Activated CD8-positive, alpha-beta memory T cell treated with anti-CD3 and anti-CD28 coated beads, Interleukin-2, amount 50 U/mL, for 1 hour (primary cell): Measurements from ENCODE around the gene STPG4.
"Not testable (repeated sequence)": the region's sequence is repeated elsewhere in the genome, so short reads cannot be mapped to it uniquely, and the experiment has no call there.

ENCODE experiments used
- DNase-seq: peaks from one replicate; pipeline ENCODE4 v3.0.0-alpha.2; 2020; ENCODE audit errors: extremely low read depth

Gene STPG4

DNA sequence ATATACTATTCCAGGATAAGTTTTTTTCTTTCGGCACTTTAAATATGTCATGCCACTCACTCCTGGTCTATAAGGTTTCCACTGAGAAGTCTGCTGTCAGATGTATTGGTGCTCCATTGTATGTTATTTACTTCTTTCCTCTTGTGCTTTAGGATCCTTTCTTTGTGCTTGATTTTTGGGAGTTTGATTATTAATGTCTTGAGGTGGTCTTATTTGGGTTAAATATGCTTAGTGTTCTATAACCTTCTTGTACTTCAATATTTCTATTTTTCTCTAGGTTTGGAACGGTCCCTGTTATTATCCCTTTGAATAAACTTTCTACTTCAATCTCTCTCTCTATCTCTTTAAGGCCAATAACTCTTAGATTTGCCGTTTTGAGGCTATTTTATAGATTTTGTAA is 28.3 kb downstream of the STPG4 start:
- DNase-seq = no peak

DNA sequence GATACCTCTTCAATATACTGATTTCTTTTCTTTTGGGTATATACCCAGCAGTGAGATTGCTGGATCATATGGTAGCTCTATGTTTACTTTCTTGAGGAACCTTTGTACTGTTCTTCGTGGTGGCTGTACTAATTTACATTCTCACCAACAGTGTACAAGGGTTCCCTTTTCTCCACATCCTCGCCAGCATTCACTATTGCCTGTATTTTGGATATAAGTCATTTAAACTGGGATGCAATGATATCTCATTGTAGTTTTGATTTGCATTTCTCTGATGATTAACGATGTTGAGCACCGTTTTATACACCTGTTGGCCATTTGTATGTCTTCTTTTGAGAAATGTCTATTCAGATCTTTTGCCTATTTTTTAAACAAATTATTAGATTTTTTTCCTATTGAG is 30.4 kb downstream of the STPG4 start:
- DNase-seq = not testable (repeated sequence)

DNA sequence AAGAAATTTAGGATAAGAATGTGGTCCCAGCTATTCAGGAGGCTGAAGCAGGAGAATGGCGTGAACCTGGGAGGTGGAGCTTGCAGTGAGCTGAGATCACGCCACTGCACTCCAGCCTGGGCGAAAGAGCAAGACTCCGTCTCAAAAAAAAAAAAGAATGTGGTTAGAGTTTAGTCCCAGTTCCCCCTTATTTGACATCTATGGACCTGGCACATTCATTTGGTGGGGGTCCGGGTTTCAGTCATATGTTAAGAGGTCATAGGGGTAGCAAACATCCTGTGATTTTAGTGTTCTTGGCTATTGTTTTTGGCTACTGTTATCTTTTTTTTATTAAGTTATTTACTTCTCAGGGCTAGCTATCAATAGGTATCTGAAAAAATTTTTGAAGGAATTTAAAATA is 34.7 kb downstream of the STPG4 start:
- DNase-seq = not testable (repeated sequence)

DNA sequence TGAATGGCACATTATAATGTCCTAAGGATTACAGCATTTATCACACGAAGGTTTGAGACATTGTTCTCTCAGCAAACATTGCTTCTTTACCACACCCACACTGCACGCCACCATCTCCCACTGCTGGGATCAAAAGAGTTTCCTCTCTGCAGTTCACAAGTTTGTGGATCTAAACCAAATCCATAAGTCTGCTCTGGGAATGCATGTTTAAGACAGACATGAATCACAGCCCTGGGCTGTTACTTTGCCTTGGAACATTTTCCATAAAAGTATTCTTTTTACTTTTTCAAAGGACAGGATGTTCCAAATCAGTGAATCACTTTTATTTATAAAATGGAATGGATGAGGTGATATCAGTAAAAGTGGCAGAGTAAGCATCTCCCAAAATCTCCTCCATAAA is 36.1 kb downstream of the STPG4 start:
- DNase-seq = no peak

DNA sequence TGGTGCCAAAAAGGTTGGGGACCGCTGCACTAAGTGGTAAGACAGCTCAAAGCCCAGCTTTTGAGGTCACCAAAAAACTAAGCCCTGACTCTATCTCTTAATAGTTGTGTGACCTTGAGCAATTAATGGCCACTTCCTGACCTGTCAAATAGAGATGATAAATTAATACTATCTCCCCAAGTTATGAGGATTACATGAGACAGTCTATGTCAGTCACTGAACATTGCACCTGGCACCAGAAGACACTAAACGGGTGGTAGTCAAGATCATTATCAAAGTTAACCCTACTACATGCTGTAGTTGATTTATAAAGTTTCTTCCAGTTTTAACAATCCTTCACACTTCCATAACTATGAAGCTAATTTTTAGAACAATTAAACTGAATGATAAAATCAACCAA is 36.5 kb downstream of the STPG4 start:
- no peak for DNase-seq

DNA sequence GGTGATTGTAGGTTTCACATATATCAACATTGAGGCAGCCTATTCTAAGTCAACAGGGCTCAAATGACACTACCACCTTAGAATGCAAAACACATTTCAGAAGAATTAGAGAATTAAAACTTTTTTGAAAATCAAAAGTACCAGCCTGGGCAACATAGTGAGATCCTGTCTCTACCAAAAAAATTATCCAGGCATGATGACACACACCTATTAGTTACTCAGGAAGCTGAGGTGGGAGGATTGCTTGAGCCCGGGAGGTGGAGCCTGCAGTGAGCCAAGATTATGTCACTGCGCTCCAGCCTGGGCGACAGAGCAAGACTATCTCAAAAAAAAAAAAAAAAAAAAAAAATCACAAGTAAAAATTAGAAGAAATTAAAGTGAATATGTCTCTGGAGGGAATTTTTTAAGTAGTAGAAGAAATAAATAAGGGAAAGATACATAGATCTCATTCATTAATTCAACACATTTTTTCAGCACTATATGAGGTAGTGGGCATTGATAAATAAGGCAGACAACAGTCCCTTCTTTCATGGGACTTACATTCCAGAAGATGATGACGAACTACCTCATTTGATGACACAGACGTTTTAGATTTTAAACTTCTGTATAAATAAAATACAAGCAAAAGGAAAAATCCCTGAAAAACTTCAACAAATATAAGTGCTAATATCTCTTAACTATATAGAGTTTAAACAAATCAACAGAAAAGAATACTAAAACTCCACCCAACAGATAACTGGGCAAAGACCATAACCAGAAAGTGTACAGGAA is 42.3 kb downstream of the STPG4 start:
- DNase-seq = no peak

DNA sequence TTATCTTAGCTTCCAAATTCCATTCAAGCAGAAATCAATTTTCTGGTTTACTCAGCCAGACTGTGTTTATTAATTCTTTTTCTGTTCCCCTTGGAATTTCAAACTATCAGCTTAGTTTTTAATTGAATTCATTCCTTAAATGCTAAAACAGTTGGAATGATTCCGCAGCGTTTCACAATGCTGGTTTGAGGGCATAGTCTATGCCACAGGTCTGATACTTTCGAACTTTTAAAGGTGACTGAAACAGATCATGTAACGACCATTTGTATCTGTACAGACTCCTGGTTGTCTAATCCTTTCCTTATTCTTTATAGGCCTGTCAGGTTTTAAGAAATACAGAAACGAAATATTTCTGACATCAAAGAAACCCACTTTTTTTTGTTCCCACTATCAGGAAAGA is 45.4 kb downstream of the STPG4 start:
- no peak for DNase-seq

DNA sequence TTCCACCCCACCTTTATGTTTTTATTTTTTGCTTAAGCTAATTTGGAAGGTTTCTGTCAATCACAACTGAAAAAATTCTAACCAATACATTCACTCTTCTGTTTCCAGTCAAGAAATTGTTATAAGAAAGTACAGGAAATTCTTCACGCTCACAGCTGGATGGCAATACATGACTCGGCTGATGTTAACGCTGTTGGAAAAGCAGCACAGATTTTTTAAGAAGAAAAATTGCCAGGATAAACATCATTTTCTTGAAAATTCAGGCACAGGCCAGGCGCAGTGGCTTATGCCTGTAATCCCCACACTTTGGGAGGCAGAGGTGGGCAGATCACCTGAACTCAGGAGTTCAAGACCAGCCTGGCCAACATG is 46.1 kb downstream of the STPG4 start:
- DNase-seq = no peak

DNA sequence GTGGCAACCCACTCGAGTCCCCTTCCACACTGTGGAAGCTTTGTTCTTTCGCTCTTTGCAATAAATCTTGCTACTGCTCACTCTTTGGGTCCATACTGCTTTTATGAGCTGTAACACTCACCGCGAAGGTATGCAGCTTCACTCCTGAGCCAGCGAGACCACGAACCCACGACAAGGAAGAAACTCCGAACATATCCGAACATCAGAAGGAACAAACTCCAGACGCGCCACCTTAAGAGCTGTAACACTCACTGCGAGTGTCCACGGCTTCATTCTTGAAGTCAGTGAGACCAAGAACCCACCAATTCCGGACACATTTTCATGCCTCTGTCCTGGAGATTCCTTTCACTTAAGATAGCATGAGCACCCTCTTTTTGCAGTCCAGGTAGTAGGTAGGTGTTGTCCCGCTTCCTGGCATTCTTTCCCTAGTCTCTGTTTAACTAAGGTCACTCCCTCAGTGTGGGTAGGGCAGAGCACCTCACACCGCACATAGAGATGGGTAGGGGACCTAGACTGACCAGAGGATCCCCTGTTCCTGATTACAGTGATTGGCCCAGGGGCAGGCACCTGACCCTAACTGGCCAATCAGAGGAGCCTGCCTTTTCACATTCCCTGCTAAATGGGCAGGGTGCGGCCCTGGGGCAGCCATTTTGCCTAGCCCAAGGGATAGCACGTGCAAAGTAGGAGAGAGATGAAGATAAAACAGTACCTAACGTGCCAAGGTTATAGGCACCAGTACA is 46.7 kb downstream of the STPG4 start:
- DNase-seq = not testable (repeated sequence)

DNA sequence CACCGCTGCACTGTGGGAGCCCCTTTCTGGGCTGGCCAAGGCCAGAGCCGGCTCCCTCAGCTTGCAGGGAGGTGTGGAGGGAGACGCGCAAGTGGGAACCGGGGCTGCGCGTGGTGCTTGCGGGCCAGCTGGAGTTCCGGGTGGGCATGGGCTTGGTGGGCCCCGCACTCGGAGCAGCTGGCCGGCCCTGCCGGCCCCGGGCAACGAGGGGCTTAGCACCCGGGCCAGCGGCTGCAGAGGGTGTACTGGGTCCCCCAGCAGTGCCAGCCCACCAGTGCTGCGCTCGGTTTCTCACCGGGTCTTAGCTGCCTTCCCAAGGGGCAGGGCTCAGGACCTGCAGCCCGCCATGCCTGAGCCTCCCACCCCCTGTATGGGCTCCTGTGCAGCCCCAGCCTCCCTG is 47.9 kb downstream of the STPG4 start:
- not testable (repeated sequence) for DNase-seq

DNA sequence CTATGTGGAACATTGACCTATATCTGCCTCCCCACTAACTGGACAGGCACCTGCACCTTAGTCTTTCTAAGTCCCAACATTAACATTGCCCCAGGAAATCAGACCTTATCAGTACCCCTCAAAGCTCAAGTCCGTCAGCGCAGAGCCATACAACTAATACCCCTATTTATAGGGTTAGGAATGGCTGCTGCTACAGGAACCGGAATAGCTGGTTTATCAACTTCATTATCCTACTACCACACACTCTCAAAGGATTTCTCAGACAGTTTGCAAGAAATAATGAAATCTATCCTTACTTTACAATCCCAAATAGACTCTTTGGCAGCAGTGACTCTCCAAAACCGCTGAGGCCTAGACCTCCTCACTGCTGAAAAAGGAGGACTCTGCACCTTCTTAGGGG is 48.9 kb downstream of the STPG4 start:
- DNase-seq = not testable (repeated sequence)

DNA sequence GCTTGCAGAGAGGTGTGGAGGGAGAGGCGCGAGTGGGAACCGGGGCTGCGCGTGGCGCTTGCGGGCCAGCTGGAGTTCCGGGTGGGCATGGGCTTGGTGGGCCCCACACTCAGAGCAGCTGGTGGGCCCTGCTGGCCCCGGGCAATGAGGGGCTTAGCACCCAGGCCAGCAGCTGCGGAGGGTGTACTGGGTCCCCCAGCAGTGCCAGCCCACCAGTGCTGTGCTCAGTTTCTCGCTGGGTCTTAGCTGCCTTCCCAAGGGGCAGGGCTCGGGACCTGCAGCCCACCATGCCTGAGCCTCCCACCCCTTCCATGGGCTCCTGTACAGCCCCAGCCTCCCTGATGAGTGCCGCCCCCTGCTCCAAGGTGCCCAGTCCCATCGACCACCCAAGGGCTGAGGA is 55.4 kb downstream of the STPG4 start:
- DNase-seq = not testable (repeated sequence)

DNA sequence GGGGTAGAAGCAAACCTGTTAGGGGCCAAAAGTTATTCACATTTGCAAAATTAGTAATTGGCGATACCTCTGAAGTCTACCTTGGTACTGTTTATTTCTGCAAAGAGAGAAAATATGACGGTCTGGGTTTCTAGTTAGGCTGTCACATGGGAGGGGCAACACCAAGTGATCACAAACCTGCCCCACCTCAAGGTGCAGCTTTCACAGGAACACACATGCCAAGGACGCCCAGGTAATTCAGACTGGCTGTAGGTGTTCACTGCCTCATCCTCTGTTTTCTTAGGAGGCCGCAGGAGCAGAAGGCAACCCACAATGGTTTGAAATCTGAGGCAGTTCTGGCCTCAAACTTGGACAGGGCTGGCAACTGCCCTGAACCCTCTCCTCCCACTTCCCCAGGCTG is 56.2 kb downstream of the STPG4 start:
- DNase-seq = no peak

DNA sequence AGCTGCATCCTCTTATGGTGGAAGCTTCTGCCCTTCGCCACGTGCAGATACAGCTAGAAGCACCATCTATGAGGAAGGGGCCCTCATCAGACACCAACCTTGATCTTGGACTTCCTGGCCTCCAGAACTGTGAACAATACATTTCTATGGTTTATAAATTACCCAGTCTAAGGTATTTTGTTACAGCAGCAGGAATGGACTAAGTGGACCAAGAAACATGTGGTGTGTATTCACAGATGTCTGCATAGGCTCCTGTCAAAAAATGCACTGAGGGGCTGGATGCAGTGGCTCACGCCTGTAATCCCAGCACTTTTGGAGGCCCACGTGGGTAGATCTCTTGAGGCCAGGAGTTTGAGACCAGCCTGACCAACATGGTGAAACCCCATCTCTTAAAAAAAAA is 57.5 kb downstream of the STPG4 start:
- no peak for DNase-seq

DNA sequence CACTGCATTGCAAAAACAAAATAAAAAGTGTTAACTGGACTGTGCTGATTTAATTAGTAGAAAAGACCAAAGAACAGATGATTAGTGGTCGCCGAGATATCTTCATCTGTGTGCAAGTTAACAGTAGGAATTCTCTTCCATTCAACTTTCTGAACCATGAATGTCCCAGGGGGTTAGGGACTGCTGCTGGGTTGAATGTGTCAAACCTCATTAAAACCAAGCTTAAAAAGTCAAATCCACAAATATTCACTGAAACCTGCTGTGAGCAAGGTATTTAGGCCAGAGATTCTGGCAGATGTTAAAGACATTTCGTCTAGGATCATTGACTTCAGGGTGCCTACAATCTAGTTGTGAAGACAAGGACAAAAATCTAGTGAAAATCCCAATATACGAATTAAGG is 58.7 kb downstream of the STPG4 start:
- no peak for DNase-seq

DNA sequence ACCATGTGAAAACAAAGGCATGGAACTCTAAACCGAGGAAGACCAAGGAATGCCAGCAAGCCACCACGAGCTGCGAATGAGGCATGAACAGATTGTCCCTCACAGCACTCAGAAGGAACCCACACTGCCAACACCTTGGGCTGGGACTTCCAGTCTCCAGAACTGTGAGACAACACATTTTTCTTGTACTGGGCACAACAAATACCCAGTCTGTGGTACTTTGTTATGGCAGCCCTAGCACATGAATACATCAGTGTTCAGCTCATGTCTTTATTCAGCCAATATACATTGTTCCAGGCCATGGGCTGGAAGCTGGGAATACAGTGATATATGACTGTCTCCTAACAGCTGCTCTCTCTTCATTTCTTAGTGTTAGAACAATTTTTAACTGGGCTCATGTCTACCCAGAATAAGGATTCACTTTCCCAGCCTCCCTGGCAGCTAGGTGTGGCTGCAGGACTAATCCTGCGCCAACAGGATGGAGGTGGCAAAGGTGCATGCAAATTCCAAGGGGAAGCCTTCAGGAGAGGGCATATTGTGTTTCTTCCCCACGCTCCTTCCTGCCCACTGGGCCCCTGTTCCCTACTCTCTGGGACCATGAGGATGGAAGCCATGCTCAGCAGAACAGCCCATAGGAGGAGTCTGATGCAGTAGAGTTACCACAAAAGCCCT is 59.6 kb downstream of the STPG4 start:
- no peak for DNase-seq

DNA sequence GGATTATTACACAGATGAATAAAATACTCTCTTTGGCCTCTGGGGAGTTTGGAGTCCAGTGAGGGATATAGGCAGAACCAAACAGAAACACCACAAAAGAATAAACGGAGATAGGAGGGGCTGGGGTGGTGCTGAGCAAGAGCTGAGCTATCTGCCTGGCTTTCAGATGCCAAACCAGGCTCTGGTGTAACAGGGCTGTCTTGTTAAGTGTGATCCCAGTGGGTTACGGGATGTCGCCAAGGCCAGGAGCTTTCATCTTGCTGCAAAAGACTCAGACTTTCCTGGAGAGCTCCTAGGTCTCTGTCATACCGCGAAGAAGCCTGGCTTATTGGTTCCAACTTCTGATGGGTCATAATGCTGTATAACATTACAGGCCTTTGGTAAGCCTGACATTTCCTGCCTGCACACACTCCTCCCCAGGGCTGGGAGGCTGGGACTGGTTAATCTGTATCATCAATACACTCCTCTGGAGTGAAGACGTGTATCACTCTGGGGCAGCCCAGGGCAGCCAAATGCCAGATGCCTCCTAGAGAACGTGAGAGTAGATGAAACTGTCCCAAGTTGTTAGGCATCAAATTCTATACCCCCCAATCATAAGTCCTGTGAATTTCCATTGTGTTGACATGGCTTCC is 60.5 kb downstream of the STPG4 start:
- no peak for DNase-seq

DNA sequence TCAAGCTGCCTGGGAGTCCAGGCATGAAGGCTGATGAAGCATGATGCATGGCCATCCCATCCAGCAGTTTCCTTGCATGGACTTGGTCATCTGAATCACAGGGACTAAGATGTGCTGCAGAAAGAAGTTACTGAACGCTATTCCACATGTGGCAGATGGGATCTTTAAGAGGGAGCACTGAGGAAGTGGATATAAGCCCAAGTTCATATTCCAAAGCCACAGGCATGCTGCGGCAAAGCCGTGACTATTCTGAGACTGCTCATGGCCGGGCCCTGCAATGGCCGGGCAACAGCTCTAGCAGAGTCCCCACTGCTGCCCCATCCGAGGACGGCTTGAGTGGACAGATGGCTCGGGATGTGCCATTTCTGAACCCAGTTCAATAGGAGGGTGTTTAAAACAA is 61.5 kb downstream of the STPG4 start:
- no peak for DNase-seq

DNA sequence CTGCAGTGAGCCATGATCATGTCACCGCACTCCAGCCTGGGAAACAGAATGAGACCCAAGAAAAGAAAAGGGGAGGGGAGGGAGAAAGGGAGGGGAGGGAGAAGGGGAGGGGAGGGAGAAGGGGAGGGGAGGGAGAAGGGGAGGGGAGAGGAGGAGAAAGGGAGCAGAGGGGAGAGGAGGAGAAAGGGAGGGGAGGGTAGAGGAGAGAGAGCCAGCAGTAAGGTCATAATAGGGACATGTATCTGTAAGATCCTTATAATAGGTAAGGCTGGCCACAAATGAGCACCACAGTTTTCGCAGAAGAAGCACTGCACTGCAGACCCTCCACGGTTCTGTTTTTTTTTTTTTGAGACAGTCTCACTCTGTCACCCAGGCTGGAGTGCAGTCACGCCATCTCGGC is 62.6 kb downstream of the STPG4 start:
- no peak for DNase-seq

DNA sequence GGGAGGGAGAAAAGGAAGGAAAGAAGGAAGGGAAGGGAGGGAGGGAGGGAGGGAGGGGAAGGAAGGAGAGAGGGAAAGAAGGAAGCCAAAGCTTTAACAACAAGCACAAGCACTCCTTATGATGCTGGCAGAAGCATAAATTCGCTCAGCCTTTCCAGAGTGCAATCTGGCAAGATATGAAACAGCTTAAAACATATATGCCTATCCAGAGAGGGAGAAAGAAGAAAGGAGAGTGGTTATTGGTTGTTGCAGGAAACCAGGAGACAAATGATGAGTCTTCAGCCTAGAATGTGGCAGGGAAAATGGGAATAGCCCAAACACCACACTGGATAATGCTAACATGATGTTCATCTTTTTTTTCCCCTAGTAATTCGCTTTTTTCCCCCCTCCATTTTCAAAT is 64.0 kb downstream of the STPG4 start:
- no peak for DNase-seq

DNA sequence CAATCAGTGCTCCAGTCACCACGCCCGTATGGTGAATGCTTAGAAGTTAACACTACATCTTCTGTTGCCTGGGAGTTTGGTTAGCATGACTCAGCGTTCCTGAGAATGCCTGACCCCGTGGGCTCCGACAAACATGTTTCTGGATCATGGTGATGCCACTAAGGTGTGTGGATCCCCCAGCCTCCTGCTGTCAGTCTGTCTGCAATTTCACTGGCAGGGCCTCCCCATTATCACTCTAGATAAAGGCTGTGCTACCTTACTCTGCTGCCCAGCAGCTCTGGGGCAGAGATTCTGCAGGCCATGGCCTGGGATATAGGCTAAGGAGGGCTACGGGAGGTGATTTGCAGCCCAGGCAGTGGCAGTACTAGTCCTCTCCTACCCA is 66.0 kb downstream of the STPG4 start:
- DNase-seq = no peak

DNA sequence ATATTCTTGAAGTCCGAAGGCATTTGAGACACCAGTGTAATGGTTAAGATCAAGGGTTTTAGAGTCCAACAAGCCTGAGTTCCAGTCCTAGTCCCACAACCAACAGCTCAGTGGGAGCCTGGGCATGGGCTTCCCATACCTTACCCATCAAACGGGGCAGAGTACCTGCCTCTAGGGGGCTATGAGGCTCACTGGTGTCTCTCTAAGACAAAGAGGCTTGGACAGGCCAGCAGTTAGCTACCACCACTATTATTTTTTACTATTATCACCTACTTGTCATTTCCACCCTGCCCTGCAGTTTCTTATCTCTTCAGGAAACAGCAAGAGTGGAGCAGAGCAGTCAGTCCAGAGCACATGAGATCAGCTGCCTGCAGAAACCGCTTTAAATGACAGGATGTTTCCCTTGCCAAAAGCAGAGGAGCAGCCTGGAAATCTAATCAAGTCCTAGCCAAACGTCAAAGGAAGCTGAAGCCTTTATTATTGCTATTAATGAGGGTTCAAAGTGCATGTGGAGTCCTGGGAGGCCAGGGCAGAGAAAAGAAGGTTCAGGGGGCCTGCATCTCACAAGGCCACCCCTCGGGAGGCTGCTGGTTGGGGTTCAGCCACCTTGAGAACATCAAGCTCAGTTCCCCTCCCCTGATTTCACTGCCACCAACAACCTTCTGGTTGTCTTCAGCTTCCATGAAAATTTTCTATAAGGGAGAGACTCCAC is 66.6 kb downstream of the STPG4 start:
- no peak for DNase-seq
